HepG2 (cell line): Measurements from ENCODE around the gene VEGFA. TPM values are rescaled to one million over a fixed set of nuclear protein-coding genes. Genes with fewer than 3 reads are reported as not detected.

ENCODE experiments used
- GABPA ChIP-seq, 2 experiments: IDR thresholded peaks; 2 replicates each; pipeline ENCODE4 v1.6.1; 2011 to 2016; ENCODE audit warnings: low read depth in 2 of 2, low read length in 1 of 2, missing biosample characterization in 1 of 2, missing genetic modification characterization in 1 of 2
- HNRNPH1 ChIP-seq: fragments of 200-400 bp; formaldehyde crosslinking; optimal IDR thresholded peaks from 2 replicates; pipeline ENCODE3; 2017; ENCODE audit warnings: mild to moderate bottlenecking, low read depth, low read length
- SETDB1 ChIP-seq: sonication (generic); formaldehyde crosslinking; IDR thresholded peaks from 2 replicates; pipeline ENCODE4 v1.5.1; 2020; ENCODE audit warnings: missing genetic modification reagents, mild to moderate bottlenecking, borderline replicate concordance
- TFE3 ChIP-seq: IDR thresholded peaks from 2 replicates; pipeline ENCODE4 v1.6.1; 2016
- ZFP36 ChIP-seq: fragments of 150-350 bp; IDR thresholded peaks from 2 replicates; pipeline ENCODE4 v1.6.1; 2018; ENCODE audit warnings: borderline replicate concordance, low read length, low read depth; ENCODE audit not compliant: partially characterized antibody
- ZNF292 ChIP-seq: sonication (generic); formaldehyde crosslinking; IDR thresholded peaks from 2 replicates; pipeline ENCODE4 v1.8.1; 2022; ENCODE audit warnings: mild to moderate bottlenecking, low read depth, missing genetic modification reagents, borderline replicate concordance
- ZNF382 ChIP-seq: sonication (generic); formaldehyde crosslinking; IDR thresholded peaks from 2 replicates; pipeline ENCODE4 v1.5.0; 2020; ENCODE audit warnings: missing genetic modification reagents, mild to moderate bottlenecking, borderline replicate concordance
- ZNF432 ChIP-seq: sonication (generic); formaldehyde crosslinking; IDR thresholded peaks from 2 replicates; pipeline ENCODE4 v1.5.0; 2020; ENCODE audit warnings: missing genetic modification reagents, mild to moderate bottlenecking, borderline replicate concordance
- ZNF501 ChIP-seq: sonication (generic); formaldehyde crosslinking; IDR thresholded peaks from 2 replicates; pipeline ENCODE4 v1.5.1; 2020; ENCODE audit warnings: mild to moderate bottlenecking, moderate library complexity, missing genetic modification reagents
- ZNF589 ChIP-seq: sonication (generic); formaldehyde crosslinking; conservative IDR thresholded peaks from 2 replicates; pipeline ENCODE4 v1.8.0; 2022; ENCODE audit warnings: mild to moderate bottlenecking, moderate library complexity, missing genetic modification reagents
- ZNF607 ChIP-seq: sonication (generic); formaldehyde crosslinking; IDR thresholded peaks from 2 replicates; pipeline ENCODE4 v1.5.1; 2020; ENCODE audit warnings: missing genetic modification reagents, mild to moderate bottlenecking, borderline replicate concordance
- ZNF772 ChIP-seq: sonication (generic); formaldehyde crosslinking; IDR thresholded peaks from 2 replicates; pipeline ENCODE4 v1.5.0; 2020; ENCODE audit warnings: mild to moderate bottlenecking, missing genetic modification reagents
- polyA plus RNA-seq, 8 experiments: library from polyadenylated mRNA; depleted of rRNA in 3 of 8; stranded (reverse) in 7 of 8; unstranded in 1 of 8; fragments of >200 nt; fragmentation: Illumina TruSeq in 4 of 8; extraction: Trizol in 4 of 8; gene quantifications; 2 replicates each; pipeline versions ENCODE4 v1.2.1 to v1.2.3, GENCODE V29; 2011 to 2016; ENCODE audit warnings: low read depth in 4 of 8, missing spikeins in 1 of 8, mixed read lengths in 1 of 8; ENCODE audit not compliant: insufficient read depth in 1 of 8
- total RNA-seq, 5 experiments: library from RNA; depleted of rRNA; stranded (reverse); fragments of >200 nt; fragmentation: Illumina TruSeq; extraction: Trizol; gene quantifications; 2 replicates each; pipeline ENCODE4 v1.2.3, GENCODE V29; 2016; ENCODE audit warnings: low read depth in 1 of 5
- TF ChIP-seq, protein P1 (sequence below): sonication (generic); formaldehyde crosslinking; conservative IDR thresholded peaks from 2 replicates; pipeline ENCODE4 v1.8.1; 2023; ENCODE audit warnings: missing genetic modification reagents
- TF ChIP-seq, protein P2 (sequence below): sonication (generic); formaldehyde crosslinking; IDR thresholded peaks from 2 replicates; pipeline ENCODE4 v1.4.0; 2020; ENCODE audit warnings: mild to moderate bottlenecking, missing genetic modification reagents
- TF ChIP-seq, protein P3 (sequence below): sonication (generic); formaldehyde crosslinking; IDR thresholded peaks from 2 replicates; pipeline ENCODE4 v1.4.0; 2020; ENCODE audit warnings: missing genetic modification reagents, low read depth, mild to moderate bottlenecking, borderline replicate concordance
- TF ChIP-seq, protein P4 (sequence below): sonication (generic); formaldehyde crosslinking; IDR thresholded peaks from 2 replicates; pipeline ENCODE4 v1.4.0; 2020; ENCODE audit warnings: missing genetic modification reagents, borderline replicate concordance
- TF ChIP-seq, protein P5 (sequence below): sonication (generic); formaldehyde crosslinking; IDR thresholded peaks from 2 replicates; pipeline ENCODE4 v1.8.0; 2022; ENCODE audit warnings: mild to moderate bottlenecking, missing genetic modification reagents; ENCODE audit not compliant: insufficient replicate concordance

VEGFA gene
- total and polyA plus RNA-seq, 2 of the 13 experiments (the other 11 are each of a cell fraction or from before 2014, with no cell fraction given) = 68.1 to 629 TPM

- TF ChIP-seq ZNF589 (CRISPR knock-in tag) = no peak
- no peak for TF ChIP-seq ZFP36
- TF ChIP-seq ZNF382 (CRISPR knock-in tag) = no peak
- peak; percentile 50; the same call in 1 of the 2 replicates for TF ChIP-seq ZNF607 (CRISPR knock-in tag)
- TF ChIP-seq, protein P1, sequence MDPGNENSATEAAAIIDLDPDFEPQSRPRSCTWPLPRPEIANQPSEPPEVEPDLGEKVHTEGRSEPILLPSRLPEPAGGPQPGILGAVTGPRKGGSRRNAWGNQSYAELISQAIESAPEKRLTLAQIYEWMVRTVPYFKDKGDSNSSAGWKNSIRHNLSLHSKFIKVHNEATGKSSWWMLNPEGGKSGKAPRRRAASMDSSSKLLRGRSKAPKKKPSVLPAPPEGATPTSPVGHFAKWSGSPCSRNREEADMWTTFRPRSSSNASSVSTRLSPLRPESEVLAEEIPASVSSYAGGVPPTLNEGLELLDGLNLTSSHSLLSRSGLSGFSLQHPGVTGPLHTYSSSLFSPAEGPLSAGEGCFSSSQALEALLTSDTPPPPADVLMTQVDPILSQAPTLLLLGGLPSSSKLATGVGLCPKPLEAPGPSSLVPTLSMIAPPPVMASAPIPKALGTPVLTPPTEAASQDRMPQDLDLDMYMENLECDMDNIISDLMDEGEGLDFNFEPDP (CRISPR knock-in tag) = no peak
- TF ChIP-seq ZNF432 = no peak
- TF ChIP-seq ZNF292 (CRISPR knock-in tag) = no peak
- TF ChIP-seq, protein P2, sequence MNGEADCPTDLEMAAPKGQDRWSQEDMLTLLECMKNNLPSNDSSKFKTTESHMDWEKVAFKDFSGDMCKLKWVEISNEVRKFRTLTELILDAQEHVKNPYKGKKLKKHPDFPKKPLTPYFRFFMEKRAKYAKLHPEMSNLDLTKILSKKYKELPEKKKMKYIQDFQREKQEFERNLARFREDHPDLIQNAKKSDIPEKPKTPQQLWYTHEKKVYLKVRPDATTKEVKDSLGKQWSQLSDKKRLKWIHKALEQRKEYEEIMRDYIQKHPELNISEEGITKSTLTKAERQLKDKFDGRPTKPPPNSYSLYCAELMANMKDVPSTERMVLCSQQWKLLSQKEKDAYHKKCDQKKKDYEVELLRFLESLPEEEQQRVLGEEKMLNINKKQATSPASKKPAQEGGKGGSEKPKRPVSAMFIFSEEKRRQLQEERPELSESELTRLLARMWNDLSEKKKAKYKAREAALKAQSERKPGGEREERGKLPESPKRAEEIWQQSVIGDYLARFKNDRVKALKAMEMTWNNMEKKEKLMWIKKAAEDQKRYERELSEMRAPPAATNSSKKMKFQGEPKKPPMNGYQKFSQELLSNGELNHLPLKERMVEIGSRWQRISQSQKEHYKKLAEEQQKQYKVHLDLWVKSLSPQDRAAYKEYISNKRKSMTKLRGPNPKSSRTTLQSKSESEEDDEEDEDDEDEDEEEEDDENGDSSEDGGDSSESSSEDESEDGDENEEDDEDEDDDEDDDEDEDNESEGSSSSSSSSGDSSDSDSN (CRISPR knock-in tag) = peak; percentile 71; the same call in 1 of the 2 replicates
- TF ChIP-seq, protein P3, sequence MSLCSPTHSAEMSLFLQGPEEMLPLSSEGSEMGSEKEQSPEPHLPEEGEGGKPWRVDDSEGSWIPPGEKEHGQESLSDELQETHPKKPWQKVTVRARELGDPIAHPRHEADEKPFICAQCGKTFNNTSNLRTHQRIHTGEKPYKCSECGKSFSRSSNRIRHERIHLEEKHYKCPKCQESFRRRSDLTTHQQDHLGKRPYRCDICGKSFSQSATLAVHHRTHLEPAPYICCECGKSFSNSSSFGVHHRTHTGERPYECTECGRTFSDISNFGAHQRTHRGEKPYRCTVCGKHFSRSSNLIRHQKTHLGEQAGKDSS (CRISPR knock-in tag) = no peak
- TF ChIP-seq ZNF772 (CRISPR knock-in tag) = no peak
- TF ChIP-seq, protein P4, sequence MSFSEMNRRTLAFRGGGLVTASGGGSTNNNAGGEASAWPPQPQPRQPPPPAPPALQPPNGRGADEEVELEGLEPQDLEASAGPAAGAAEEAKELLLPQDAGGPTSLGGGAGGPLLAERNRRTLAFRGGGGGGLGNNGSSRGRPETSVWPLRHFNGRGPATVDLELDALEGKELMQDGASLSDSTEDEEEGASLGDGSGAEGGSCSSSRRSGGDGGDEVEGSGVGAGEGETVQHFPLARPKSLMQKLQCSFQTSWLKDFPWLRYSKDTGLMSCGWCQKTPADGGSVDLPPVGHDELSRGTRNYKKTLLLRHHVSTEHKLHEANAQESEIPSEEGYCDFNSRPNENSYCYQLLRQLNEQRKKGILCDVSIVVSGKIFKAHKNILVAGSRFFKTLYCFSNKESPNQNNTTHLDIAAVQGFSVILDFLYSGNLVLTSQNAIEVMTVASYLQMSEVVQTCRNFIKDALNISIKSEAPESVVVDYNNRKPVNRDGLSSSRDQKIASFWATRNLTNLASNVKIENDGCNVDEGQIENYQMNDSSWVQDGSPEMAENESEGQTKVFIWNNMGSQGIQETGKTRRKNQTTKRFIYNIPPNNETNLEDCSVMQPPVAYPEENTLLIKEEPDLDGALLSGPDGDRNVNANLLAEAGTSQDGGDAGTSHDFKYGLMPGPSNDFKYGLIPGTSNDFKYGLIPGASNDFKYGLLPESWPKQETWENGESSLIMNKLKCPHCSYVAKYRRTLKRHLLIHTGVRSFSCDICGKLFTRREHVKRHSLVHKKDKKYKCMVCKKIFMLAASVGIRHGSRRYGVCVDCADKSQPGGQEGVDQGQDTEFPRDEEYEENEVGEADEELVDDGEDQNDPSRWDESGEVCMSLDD = no peak
- TF ChIP-seq TFE3 (CRISPR knock-in tag) = peak; percentile 99
- TF ChIP-seq GABPA (IDR thresholded peaks at IDR 0.05; ENCODE audit: low read depth, low read length) = no peak
- TF ChIP-seq GABPA (CRISPR knock-in tag; IDR thresholded peaks at IDR 0.05; ENCODE audit: low read depth) = no peak
- TF ChIP-seq, protein P5, sequence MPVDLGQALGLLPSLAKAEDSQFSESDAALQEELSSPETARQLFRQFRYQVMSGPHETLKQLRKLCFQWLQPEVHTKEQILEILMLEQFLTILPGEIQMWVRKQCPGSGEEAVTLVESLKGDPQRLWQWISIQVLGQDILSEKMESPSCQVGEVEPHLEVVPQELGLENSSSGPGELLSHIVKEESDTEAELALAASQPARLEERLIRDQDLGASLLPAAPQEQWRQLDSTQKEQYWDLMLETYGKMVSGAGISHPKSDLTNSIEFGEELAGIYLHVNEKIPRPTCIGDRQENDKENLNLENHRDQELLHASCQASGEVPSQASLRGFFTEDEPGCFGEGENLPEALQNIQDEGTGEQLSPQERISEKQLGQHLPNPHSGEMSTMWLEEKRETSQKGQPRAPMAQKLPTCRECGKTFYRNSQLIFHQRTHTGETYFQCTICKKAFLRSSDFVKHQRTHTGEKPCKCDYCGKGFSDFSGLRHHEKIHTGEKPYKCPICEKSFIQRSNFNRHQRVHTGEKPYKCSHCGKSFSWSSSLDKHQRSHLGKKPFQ = no peak
- no peak for TF ChIP-seq ZNF501 (CRISPR knock-in tag)
- TF ChIP-seq SETDB1 (CRISPR knock-in tag) = no peak
- TF ChIP-seq HNRNPH1 = no peak
Observed at GRCh38 chr6:43724914-43725642, 44.9 kb upstream of the VEGFA start (continued).
